Measurements from ENCODE around the gene OR5C1. TPM values are rescaled to one million over a fixed set of nuclear protein-coding genes. Genes with fewer than 3 reads are reported as not detected.

Gene OR5C1
- total and polyA plus RNA-seq, 2 of the 13 experiments (the other 11 are each of a cell fraction or from before 2014, with no cell fraction given): not detected

- TF ChIP-seq SNAI1 (CRISPR knock-in tag; IDR thresholded peaks at IDR 0.05; ENCODE audit: borderline replicate concordance) (no peak), EHMT2 (IDR thresholded peaks at IDR 0.05; ENCODE audit: borderline replicate concordance, low read depth, low read length) (no peak), ETV6 (CRISPR knock-in tag; conservative IDR thresholded peaks at IDR 0.05) (no peak), EP300 (IDR thresholded peaks at IDR 0.05; ENCODE audit: low read depth in 2 of 2, low read length in 2 of 2) (no peak), EP300 (CRISPR knock-in tag; IDR thresholded peaks at IDR 0.05; ENCODE audit: borderline replicate concordance) (no peak), ZNF101 (CRISPR knock-in tag; IDR thresholded peaks at IDR 0.05; ENCODE audit: borderline replicate concordance, low read depth) (no peak), ZNF776 (CRISPR knock-in tag; IDR thresholded peaks at IDR 0.05) (no peak), ZNF609 (CRISPR knock-in tag; IDR thresholded peaks at IDR 0.05; ENCODE audit: borderline replicate concordance) (no peak), ZNF333 (CRISPR knock-in tag; IDR thresholded peaks at IDR 0.05; ENCODE audit: borderline replicate concordance) (no peak), NR2F6 (IDR thresholded peaks at IDR 0.05) (no peak), NR2F6 (CRISPR knock-in tag; IDR thresholded peaks at IDR 0.05) (no peak), CBFB (CRISPR knock-in tag; IDR thresholded peaks at IDR 0.05) (no peak), ELF1 (CRISPR knock-in tag; IDR thresholded peaks at IDR 0.05) (no peak), PRMT3 (CRISPR knock-in tag; IDR thresholded peaks at IDR 0.05; ENCODE audit: borderline replicate concordance, low read depth) (no peak), ESRRA (CRISPR knock-in tag; IDR thresholded peaks at IDR 0.05; ENCODE audit: low read depth) (no peak)
Observed at GRCh38 chr9:122820490-122820845, 31.7 kb downstream of the OR5C1 start (continued).
